B cell (primary cell): Measurements from ENCODE around the gene RAP1GAP. TPM values are rescaled to one million over a fixed set of nuclear protein-coding genes. Genes with fewer than 3 reads are reported as not detected.

ENCODE experiments used
- ATAC-seq: fragments of 200-7000 bp; cut with Tn5 transposase; one replicate; pipeline ENCODE4 v1.10.0; 2021; ENCODE audit warnings: low read depth, mild to moderate bottlenecking, moderate number of reproducible peaks, moderate library complexity
- CTCF ChIA-PET: fragments of 350-600 bp; sonication (Branson Sonifier 250); formaldehyde crosslinking; loops from one replicate; lab custom pipeline; 2021; ENCODE audit warnings: antibody characterized with exemption, inconsistent platforms; lab: Charles Lee
- POLR2A ChIA-PET: fragments of 350-600 bp; sonication (Branson Sonifier 250); formaldehyde crosslinking; loops from one replicate; lab custom pipeline; 2021; ENCODE audit warnings: antibody characterized with exemption; lab: Charles Lee
- DNase-seq: peaks from one replicate; pipeline ENCODE4 v3.0.0; 2013
- H2AFZ ChIP-seq: 2 replicates; pipeline ENCODE4 v1.6.1; 2012; ENCODE audit warnings: mild to moderate bottlenecking, low read depth, low read length; ENCODE audit not compliant: insufficient read depth, poor library complexity, severe bottlenecking
- H3K27ac ChIP-seq, 2 donors: 1 replicate in 1 of 2; 2 replicates in 1 of 2; pipeline ENCODE4 v1.5.1; 2012 to 2013; ENCODE audit warnings: low read length in 2 of 2, mild to moderate bottlenecking in 2 of 2, moderate library complexity in 1 of 2
- H3K27me3 ChIP-seq, 4 experiments: fragments of 200-600 bp in 1 of 4; sonication (generic) in 1 of 4; replicated peaks in 1 of 4; 1 replicate in 2 of 4; 2 replicates in 2 of 4; pipeline versions ENCODE4 v1.6.1 to v1.7.0; 2013 to 2016; ENCODE audit warnings: low read length in 3 of 4, mild to moderate bottlenecking in 2 of 4, mixed read lengths in 1 of 4, moderate library complexity in 1 of 4; ENCODE audit not compliant: insufficient read depth in 4 of 4, control insufficient read depth in 3 of 4; ENCODE audit errors: control extremely low read depth in 1 of 4
- H3K36me3 ChIP-seq, 2 experiments: replicated peaks in 1 of 2; 1 replicate in 1 of 2; 2 replicates in 1 of 2; pipeline versions ENCODE4 v1.6.1 to v1.7.1; 2013; ENCODE audit warnings: low read length in 1 of 2; ENCODE audit not compliant: insufficient read depth in 2 of 2, control insufficient read depth in 1 of 2; ENCODE audit errors: control extremely low read depth in 1 of 2, extremely low read depth in 1 of 2
- H3K4me1 ChIP-seq, 2 donors: fragments of 200-600 bp in 1 of 2; sonication (generic) in 1 of 2; 1 replicate in 1 of 2; 2 replicates in 1 of 2; pipeline versions ENCODE4 v1.5.1 to v1.6.1; 2013 to 2017; ENCODE audit warnings: low read length in 2 of 2; ENCODE audit not compliant: control insufficient read depth in 2 of 2, insufficient read depth in 2 of 2
- H3K4me2 ChIP-seq: replicated peaks from 2 replicates; pipeline ENCODE3; 2012; ENCODE audit warnings: mild to moderate bottlenecking, low read depth, low read length; ENCODE audit not compliant: poor library complexity, severe bottlenecking
- H3K4me3 ChIP-seq, 5 experiments: fragments of 200-600 bp in 1 of 5; sonication (generic) in 1 of 5; 1 replicate in 3 of 5; 2 replicates in 2 of 5; pipeline versions ENCODE4 v1.5.1 to v1.7.0; 2011 to 2016; ENCODE audit warnings: low read length in 4 of 5, mild to moderate bottlenecking in 4 of 5, low read depth in 2 of 5, control low read depth in 1 of 5, moderate library complexity in 1 of 5; ENCODE audit not compliant: insufficient read depth in 1 of 5; ENCODE audit errors: control extremely low read depth in 1 of 5, extremely low read depth in 1 of 5
- H3K79me2 ChIP-seq: fragments of 200-600 bp; sonication (generic); one replicate; pipeline ENCODE4 v1.6.0; 2016; ENCODE audit warnings: low read length; ENCODE audit not compliant: control insufficient read depth, insufficient read depth
- H3K9ac ChIP-seq: fragments of 200-600 bp; sonication (generic); 2 replicates; pipeline ENCODE4 v1.6.1; 2017; ENCODE audit warnings: mild to moderate bottlenecking, low read length, moderate library complexity
- H3K9me3 ChIP-seq, 3 donors: one replicate each; pipeline versions ENCODE4 v1.6.1 to v1.7.1; 2013; ENCODE audit warnings: low read length in 2 of 3; ENCODE audit not compliant: control insufficient read depth in 2 of 3, insufficient read depth in 1 of 3; ENCODE audit errors: control extremely low read depth in 1 of 3
- H4K20me1 ChIP-seq: 2 replicates; pipeline ENCODE4 v1.6.0; 2012; ENCODE audit warnings: mild to moderate bottlenecking, low read length; ENCODE audit not compliant: insufficient read depth, control insufficient read depth, poor library complexity, severe bottlenecking
- H3K27ac Mint-ChIP-seq: one replicate; pipeline ENCODE4 v1.8.0; 2021; ENCODE audit warnings: mixed read lengths
- H3K27me3 Mint-ChIP-seq: one replicate; pipeline ENCODE4 v1.8.0; 2021; ENCODE audit warnings: mixed read lengths
- H3K4me1 Mint-ChIP-seq: one replicate; pipeline ENCODE4 v1.8.0; 2021; ENCODE audit warnings: mixed read lengths
- H3K4me3 Mint-ChIP-seq: one replicate; pipeline ENCODE4 v1.8.0; 2021; ENCODE audit warnings: mixed read lengths
- H3K9me3 Mint-ChIP-seq: one replicate; pipeline ENCODE4 v1.8.0; 2022; ENCODE audit warnings: mixed read lengths; ENCODE audit not compliant: insufficient read depth
- CTCF ChIP-seq: fragments of 200-600 bp; IDR thresholded peaks from one replicate; pipeline ENCODE4 v1.8.0; 2022; ENCODE audit warnings: antibody characterized with exemption, mild to moderate bottlenecking
- EZH2 ChIP-seq: IDR thresholded peaks from 2 replicates; pipeline ENCODE4 v1.6.1; 2012; ENCODE audit warnings: borderline replicate concordance, low read depth, mild to moderate bottlenecking, moderate library complexity, low read length; ENCODE audit not compliant: insufficient read depth, poor library complexity, severe bottlenecking
- WGBS: methylation state at CpG from one replicate; pipeline ENCODE4 v1.1.5; 2013; ENCODE audit warnings: missing lambda C conversion rate; ENCODE audit not compliant: insufficient coverage; 5-methylcytosine and 5-hydroxymethylcytosine counted together
- intact Hi-C: fragments of 100-400 bp; cut with micrococcal nuclease; formaldehyde crosslinking; loops from one replicate; pipeline ENCODE4 v1.10.0; 2022
- polyA plus RNA-seq: library from polyadenylated mRNA; depleted of rRNA; stranded (reverse); fragments of >200 nt; gene quantifications from 2 replicates; pipeline ENCODE4 v1.2.3, GENCODE V29; 2012
- total RNA-seq, 2 donors: library from RNA; stranded (reverse); fragments of 120-200 nt in 1 of 2; gene quantifications; 1 replicate in 1 of 2; 2 replicates in 1 of 2; pipeline versions ENCODE4 v1.2.3 to v1.2.4, GENCODE V29; 2013 to 2022

Gene RAP1GAP
- total and polyA plus RNA-seq, 2 donors (not counting 1 experiment from before 2014, with no cell fraction given) = 0.07 to 0.09 TPM

- Mint-ChIP-seq H3K4me3 (no peak overlapping the region), H3K27ac (no peak overlapping the region), H3K9me3 (no peaks in the 10 kb centered on the region), H3K4me1 (peaks cover 1% of the 10 kb centered on the region), H3K27me3 (peaks cover 6% of the 10 kb centered on the region)
- H3K9me3 ChIP-seq = peaks cover 0 to 7% (median 0%) of the 10 kb centered on the region in 3 donors
- DNase-seq (no peak), ATAC-seq (no peak)
- peaks cover 0 to 18% (median 6%) of the 10 kb centered on the region in 4 experiments for H3K27me3 ChIP-seq
- H2AFZ ChIP-seq = no peak overlapping the region
- no peaks in the 10 kb centered on the region for H3K36me3 ChIP-seq
- no peak overlapping the region for H3K4me2 ChIP-seq
- H3K27ac ChIP-seq = no peak overlapping the region
- no peaks in the 10 kb centered on the region for H4K20me1 ChIP-seq
- TF ChIP-seq EZH2 (no peak), CTCF (no peak)
- H3K79me2 ChIP-seq = no peaks in the 10 kb centered on the region
- CTCF ChIA-PET = no interaction called here
- no peak overlapping the region for H3K9ac ChIP-seq
- POLR2A ChIA-PET = no interaction called here
- 96% methylated on average over 5 of the region's 5 CpGs for WGBS
- H3K4me1 ChIP-seq = no peaks in the 10 kb centered on the region
- no peak overlapping the region for H3K4me3 ChIP-seq
- intact Hi-C loops = no loop called here
These were observed 98.7 kb downstream of the RAP1GAP start for GRCh38 chr1:21570528-21570875.

GRCh38 chr1:21569820-21570527 lies 99.2 kb downstream of the RAP1GAP start:
- TF ChIP-seq CTCF (no peak), EZH2 (no peak)
- no peak for DNase-seq
- no peaks in the 10 kb centered on the region for H3K36me3 ChIP-seq
- ChIA-PET CTCF (no interaction called here), POLR2A (no interaction called here)
- Mint-ChIP-seq H3K4me3 (no peak overlapping the region), H3K4me1 (peaks cover 1% of the 10 kb centered on the region), H3K9me3 (no peaks in the 10 kb centered on the region), H3K27ac (no peak overlapping the region), H3K27me3 (peaks cover 6% of the 10 kb centered on the region)
- H3K9me3 ChIP-seq = peaks cover 0 to 7% (median 0%) of the 10 kb centered on the region in 3 donors
- 82% methylated on average over 5 of the region's 10 CpGs for WGBS
- no peaks in the 10 kb centered on the region for H3K79me2 ChIP-seq
- no peaks in the 10 kb centered on the region for H3K4me1 ChIP-seq
- peaks cover 0 to 15% (median 6%) of the 10 kb centered on the region in 4 experiments for H3K27me3 ChIP-seq
- no peaks in the 10 kb centered on the region for H4K20me1 ChIP-seq
- intact Hi-C loops = no loop called here
- H3K9ac ChIP-seq = no peak overlapping the region
- H3K27ac ChIP-seq = no peak overlapping the region
- H2AFZ ChIP-seq = no peak overlapping the region
- H3K4me3 ChIP-seq = no peak overlapping the region
- no peak overlapping the region for H3K4me2 ChIP-seq
- no peak for ATAC-seq
